ENCODE results near the gene KCNC1.

DNA sequence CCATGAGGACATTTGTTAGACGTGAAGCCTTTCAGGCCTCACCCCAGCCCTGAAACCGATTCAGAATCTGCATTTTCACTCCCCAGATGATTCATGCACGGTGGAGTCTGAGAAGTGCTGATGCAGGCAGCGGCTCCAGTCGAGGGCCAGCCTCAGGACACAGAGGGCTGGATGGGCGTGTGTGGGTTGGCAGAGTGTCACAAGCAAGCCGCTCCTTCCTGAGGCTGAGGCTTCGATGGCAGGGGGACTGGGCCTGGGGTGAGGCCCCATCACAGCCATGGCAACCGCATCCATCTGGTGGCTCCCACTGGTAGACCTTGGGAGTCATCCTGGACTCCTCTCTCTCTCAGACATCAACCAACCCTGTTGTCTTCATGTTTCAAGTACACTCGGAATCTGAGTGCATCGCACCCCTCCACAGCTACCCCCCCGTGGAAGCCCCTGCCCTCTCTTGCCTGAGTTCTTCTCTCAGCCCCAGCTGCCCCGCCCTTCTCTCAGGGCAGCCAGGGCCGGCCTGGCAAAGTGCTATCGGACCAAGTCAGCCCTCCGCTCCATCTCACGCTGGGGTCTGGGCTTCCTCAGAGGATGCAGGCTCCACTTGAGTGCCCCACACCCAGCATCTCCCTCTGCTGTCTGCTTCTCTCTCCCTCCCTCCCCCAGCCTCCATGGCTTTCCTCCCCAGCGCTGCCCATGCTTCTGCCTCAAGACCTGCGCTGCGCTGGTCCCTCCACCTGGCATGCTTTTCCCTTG is 10.6 kb downstream of the KCNC1 start:
- TF ChIP-seq POLR2A (IDR thresholded peaks at IDR 0.05; ENCODE audit: low read depth, low read length) = no peak
- no peak for TF ChIP-seq POLR2AphosphoS5 (IDR thresholded peaks at IDR 0.05; ENCODE audit: low read depth, low read length)
- TF ChIP-seq POU2F2 (IDR thresholded peaks at IDR 0.05; ENCODE audit: low read depth, low read length) = no peak
- no peak for TF ChIP-seq TAF1 (IDR thresholded peaks at IDR 0.05; ENCODE audit: low read depth, low read length)
- no peak for TF ChIP-seq SPI1 (IDR thresholded peaks at IDR 0.05; ENCODE audit: low read depth, low read length)
- TF ChIP-seq PAX5 (IDR thresholded peaks at IDR 0.05; ENCODE audit: insufficient read depth, low read length, severe bottlenecking) = no peak
